Measurements from ENCODE around the gene NUP188. TPM values are rescaled to one million over a fixed set of nuclear protein-coding genes. Genes with fewer than 3 reads are reported as not detected.

NUP188 gene
- total and polyA plus RNA-seq, 2 donors (not counting 3 experiments of a cell fraction or from before 2014, with no cell fraction given): 62.7 to 66.2 TPM

DNA sequence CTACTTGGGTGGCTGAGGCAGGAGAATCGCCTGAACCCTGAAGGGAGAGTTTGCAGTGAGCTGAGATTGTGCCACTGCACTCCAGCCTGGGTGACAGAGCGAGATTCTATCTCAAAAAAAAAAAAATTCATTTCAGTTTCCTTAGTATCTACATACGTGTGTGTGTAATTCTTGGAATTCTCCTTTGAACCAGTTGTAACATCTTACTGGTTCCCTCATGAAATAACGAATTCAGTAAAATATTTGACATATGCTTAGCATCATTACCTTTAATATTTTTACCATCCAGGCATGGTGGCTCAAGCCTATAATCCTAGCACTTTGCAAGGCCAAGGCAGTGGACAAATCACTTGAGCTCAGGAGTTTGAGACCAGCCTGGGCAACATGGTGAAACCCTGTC is 17.9 kb upstream of the NUP188 start:
- Histone ChIP-seq H3K4me1 (ENCODE audit: control insufficient read depth, extremely low read depth, insufficient read depth, low read length) (no peaks in the 10 kb centered on the region), H3K4me3 (replicated peaks in 1 of 3; ENCODE audit: insufficient read depth in 1 of 3, low read depth in 1 of 3, low read length in 3 of 3) (no peak overlapping the region), H3K9me3 (replicated peaks; ENCODE audit: control insufficient read depth, insufficient read depth, low read length) (no peaks in the 10 kb centered on the region), H3K27ac (ENCODE audit: insufficient read depth, low read depth, low read length) (no peak overlapping the region), H3K79me2 (ENCODE audit: control insufficient read depth, insufficient read depth, low read length) (no peaks in the 10 kb centered on the region), H3K9ac (replicated peaks; ENCODE audit: extremely low read depth, insufficient read depth, low read length) (no peak overlapping the region), H3K9me1 (replicated peaks; ENCODE audit: control insufficient read depth, extremely low read depth, insufficient read depth, low read length) (no peaks in the 10 kb centered on the region), H3K27me3 (ENCODE audit: control insufficient read depth in 2 of 2, insufficient read depth in 2 of 2, low read length in 2 of 2) (no peaks in the 10 kb centered on the region), H3K4me2 (ENCODE audit: insufficient read depth, low read length) (no peak overlapping the region), H2AFZ (ENCODE audit: low read depth, low read length) (no peak overlapping the region), H4K20me1 (replicated peaks; ENCODE audit: control insufficient read depth, extremely low read depth, insufficient read depth, low read length) (no peaks in the 10 kb centered on the region), H3K36me3 (ENCODE audit: control insufficient read depth in 2 of 2, extremely low read depth in 1 of 2, insufficient read depth in 2 of 2, low read length in 2 of 2) (no peaks in the 10 kb centered on the region)
- CTCF ChIA-PET: interaction anchor here (1.3 to 7.2 kb wide), 9 partner anchors 10 to 111 kb away, joined by 3 to 146 read pairs (median 7); partner anchors contain the start of gene ENDOG
- POLR2A ChIA-PET: interaction anchor here (0.6 to 0.7 kb wide), 2 partner anchors 26 to 55 kb away, joined by 4 to 5 read pairs; no protein-coding TSS in a partner anchor
- no peak for FAIRE-seq
- no peak for DNase-seq (ENCODE audit: low read depth, low spot score)
- TF ChIP-seq, protein P1, sequence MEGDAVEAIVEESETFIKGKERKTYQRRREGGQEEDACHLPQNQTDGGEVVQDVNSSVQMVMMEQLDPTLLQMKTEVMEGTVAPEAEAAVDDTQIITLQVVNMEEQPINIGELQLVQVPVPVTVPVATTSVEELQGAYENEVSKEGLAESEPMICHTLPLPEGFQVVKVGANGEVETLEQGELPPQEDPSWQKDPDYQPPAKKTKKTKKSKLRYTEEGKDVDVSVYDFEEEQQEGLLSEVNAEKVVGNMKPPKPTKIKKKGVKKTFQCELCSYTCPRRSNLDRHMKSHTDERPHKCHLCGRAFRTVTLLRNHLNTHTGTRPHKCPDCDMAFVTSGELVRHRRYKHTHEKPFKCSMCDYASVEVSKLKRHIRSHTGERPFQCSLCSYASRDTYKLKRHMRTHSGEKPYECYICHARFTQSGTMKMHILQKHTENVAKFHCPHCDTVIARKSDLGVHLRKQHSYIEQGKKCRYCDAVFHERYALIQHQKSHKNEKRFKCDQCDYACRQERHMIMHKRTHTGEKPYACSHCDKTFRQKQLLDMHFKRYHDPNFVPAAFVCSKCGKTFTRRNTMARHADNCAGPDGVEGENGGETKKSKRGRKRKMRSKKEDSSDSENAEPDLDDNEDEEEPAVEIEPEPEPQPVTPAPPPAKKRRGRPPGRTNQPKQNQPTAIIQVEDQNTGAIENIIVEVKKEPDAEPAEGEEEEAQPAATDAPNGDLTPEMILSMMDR (IDR thresholded peaks at IDR 0.05; ENCODE audit: extremely low read depth in 1 of 2, insufficient read depth in 1 of 2, low read depth in 1 of 2, low read length in 2 of 2): no peak
- TF ChIP-seq EZH2 (IDR thresholded peaks at IDR 0.05; ENCODE audit: borderline replicate concordance, low read depth, low read length, severe bottlenecking) (no peak), JUN (IDR thresholded peaks at IDR 0.05; ENCODE audit: borderline replicate concordance, insufficient read depth, insufficient read length, low read depth) (no peak), POLR2A (IDR thresholded peaks at IDR 0.05; ENCODE audit: low read depth, low read length) (no peak), POLR2AphosphoS5 (IDR thresholded peaks at IDR 0.05; ENCODE audit: insufficient read depth, low read depth, low read length) (no peak), GATA2 (IDR thresholded peaks at IDR 0.05; ENCODE audit: insufficient read depth, insufficient read length, low read depth, low read length) (no peak), FOS (IDR thresholded peaks at IDR 0.05; ENCODE audit: borderline replicate concordance, insufficient read depth, low read length) (no peak), MYC (IDR thresholded peaks at IDR 0.05; ENCODE audit: low read depth, low read length) (no peak)
- TF ChIP-seq, protein P2, sequence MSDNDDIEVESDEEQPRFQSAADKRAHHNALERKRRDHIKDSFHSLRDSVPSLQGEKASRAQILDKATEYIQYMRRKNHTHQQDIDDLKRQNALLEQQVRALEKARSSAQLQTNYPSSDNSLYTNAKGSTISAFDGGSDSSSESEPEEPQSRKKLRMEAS (IDR thresholded peaks at IDR 0.05; ENCODE audit: insufficient read depth, insufficient read length): no peak
- intact Hi-C loops (cut with micrococcal nuclease): loop anchor here (5.0 kb wide), 1 partner anchor 47 kb away; the partner anchor contains the start of genes KYAT1 and LRRC8A
- dilution Hi-C loops (cut with MboI; ENCODE audit: extremely low pct_ligation_motif_present, low sequenced_read_pairs): no loop called here
- no TSS peak for BruUV-seq (replicated peaks)

All from endothelial cell of umbilical vein (primary cell).